H9 (cell line): Measurements from ENCODE around the gene GSC2. TPM values are rescaled to one million over a fixed set of nuclear protein-coding genes. Genes with fewer than 3 reads are reported as not detected.

Experiments used
- DNase-seq: peaks from one replicate; pipeline ENCODE4 v3.0.0-alpha.2; 2017
- H2AFZ ChIP-seq: one replicate; pipeline ENCODE4 v1.6.1; 2013; ENCODE audit warnings: mild to moderate bottlenecking, low read length, control low read depth, moderate library complexity
- H2AK5ac ChIP-seq: 2 replicates; pipeline ENCODE4 v1.6.1; 2013; ENCODE audit warnings: low read length, control low read depth, mixed read lengths; ENCODE audit not compliant: insufficient read length
- H2BK120ac ChIP-seq: one replicate; pipeline ENCODE4 v1.6.1; 2013; ENCODE audit warnings: low read depth, mild to moderate bottlenecking, low read length, control low read depth, inconsistent platforms; ENCODE audit not compliant: poor library complexity, severe bottlenecking
- H2BK12ac ChIP-seq: 2 replicates; pipeline ENCODE4 v1.6.1; 2013; ENCODE audit warnings: low read length, control low read depth, mixed read lengths, low read depth; ENCODE audit not compliant: insufficient read length
- H2BK15ac ChIP-seq: 2 replicates; pipeline ENCODE4 v1.6.1; 2013; ENCODE audit warnings: low read depth, low read length, control low read depth
- H2BK20ac ChIP-seq: one replicate; pipeline ENCODE4 v1.6.1; 2013; ENCODE audit warnings: low read depth, mild to moderate bottlenecking, low read length, control low read depth, inconsistent platforms; ENCODE audit not compliant: poor library complexity, severe bottlenecking
- H2BK5ac ChIP-seq: 2 replicates; pipeline ENCODE4 v1.6.1; 2013; ENCODE audit warnings: low read length, control low read depth, mixed read lengths; ENCODE audit not compliant: insufficient read length
- H3K14ac ChIP-seq: 2 replicates; pipeline ENCODE4 v1.6.1; 2013; ENCODE audit warnings: low read length, control low read depth; ENCODE audit not compliant: insufficient read depth
- H3K18ac ChIP-seq: 2 replicates; pipeline ENCODE4 v1.6.1; 2013; ENCODE audit warnings: low read depth, mild to moderate bottlenecking, mixed read lengths, low read length, control low read depth; ENCODE audit not compliant: insufficient read length
- H3K23ac ChIP-seq: 2 replicates; pipeline ENCODE4 v1.6.1; 2013; ENCODE audit warnings: low read length, control low read depth, mixed read lengths, low read depth; ENCODE audit not compliant: insufficient read length
- H3K23me2 ChIP-seq: 2 replicates; pipeline ENCODE4 v1.6.1; 2013; ENCODE audit warnings: low read depth, mild to moderate bottlenecking, mixed read lengths, low read length, control low read depth; ENCODE audit not compliant: insufficient read length, poor library complexity, severe bottlenecking
- H3K27ac ChIP-seq: 2 replicates; pipeline ENCODE4 v1.5.1; 2013; ENCODE audit warnings: low read length, control low read depth, mixed read lengths, low read depth; ENCODE audit not compliant: insufficient read length
- H3K27me3 ChIP-seq: 2 replicates; pipeline ENCODE4 v1.6.1; 2013; ENCODE audit warnings: low read length, control low read depth, inconsistent platforms; ENCODE audit not compliant: insufficient read depth
- H3K4ac ChIP-seq: 2 replicates; pipeline ENCODE4 v1.6.1; 2013; ENCODE audit warnings: low read depth, mild to moderate bottlenecking, control low read depth, inconsistent platforms, low read length, moderate library complexity
- H3K4me1 ChIP-seq: 2 replicates; pipeline ENCODE4 v1.6.1; 2013; ENCODE audit warnings: low read length, control low read depth, inconsistent platforms; ENCODE audit not compliant: insufficient read depth
- H3K4me2 ChIP-seq: 2 replicates; pipeline ENCODE4 v1.6.1; 2013; ENCODE audit warnings: low read length, control low read depth, mixed read lengths; ENCODE audit not compliant: insufficient read length, insufficient read depth
- H3K56ac ChIP-seq: 2 replicates; pipeline ENCODE4 v1.6.1; 2013; ENCODE audit warnings: low read depth, mild to moderate bottlenecking, mixed read lengths, low read length, control low read depth; ENCODE audit not compliant: insufficient read length
- H3K79me1 ChIP-seq: 2 replicates; pipeline ENCODE4 v1.6.1; 2013; ENCODE audit warnings: low read depth, mild to moderate bottlenecking, moderate library complexity, low read length, control low read depth, inconsistent platforms; ENCODE audit not compliant: insufficient read depth, poor library complexity, severe bottlenecking
- H3K79me2 ChIP-seq: 2 replicates; pipeline ENCODE4 v1.6.1; 2013; ENCODE audit warnings: low read length, control low read depth, inconsistent platforms; ENCODE audit not compliant: insufficient read depth
- H3K9ac ChIP-seq: 2 replicates; pipeline ENCODE4 v1.6.1; 2013; ENCODE audit warnings: low read length, control low read depth, mixed read lengths; ENCODE audit not compliant: insufficient read length; ENCODE audit errors: extremely low read depth
- H3K9me3 ChIP-seq: one replicate; pipeline ENCODE4 v1.6.1; 2013; ENCODE audit warnings: low read depth, low read length, inconsistent platforms; ENCODE audit not compliant: control insufficient read depth
- H3T11ph ChIP-seq: one replicate; pipeline ENCODE4 v1.6.1; 2013; ENCODE audit warnings: mild to moderate bottlenecking, low read length, control low read depth, inconsistent platforms
- H4K20me1 ChIP-seq: one replicate; pipeline ENCODE4 v1.6.1; 2013; ENCODE audit not compliant: control insufficient read depth, insufficient read length, insufficient read depth
- H4K5ac ChIP-seq: 2 replicates; pipeline ENCODE4 v1.6.1; 2013; ENCODE audit warnings: low read depth, mild to moderate bottlenecking, mixed read lengths, low read length, control low read depth; ENCODE audit not compliant: insufficient read length
- H4K8ac ChIP-seq: replicated peaks from 2 replicates; pipeline ENCODE4 v1.6.1; 2013; ENCODE audit warnings: low read length, control low read depth, mixed read lengths, low read depth; ENCODE audit not compliant: insufficient read length
- H4K91ac ChIP-seq: 2 replicates; pipeline ENCODE4 v1.6.1; 2013; ENCODE audit warnings: low read depth, mild to moderate bottlenecking, moderate library complexity, mixed read lengths, low read length, control low read depth; ENCODE audit not compliant: insufficient read length
- H3K27ac Mint-ChIP-seq, 3 experiments: 2 replicates in 2 of 3; 3 replicates in 1 of 3; pipeline ENCODE4 v1.8.0; 2020 to 2021; ENCODE audit warnings: mixed read lengths in 3 of 3, mild to moderate bottlenecking in 1 of 3, moderate library complexity in 1 of 3
- H3K27me3 Mint-ChIP-seq: 2 replicates; pipeline ENCODE4 v1.8.0; 2021; ENCODE audit warnings: low read depth, mild to moderate bottlenecking, moderate library complexity, mixed read lengths
- H3K36me3 Mint-ChIP-seq, 3 experiments: 2 replicates in 2 of 3; 3 replicates in 1 of 3; pipeline ENCODE4 v1.8.0; 2020 to 2021; ENCODE audit warnings: low read depth in 3 of 3, mixed read lengths in 3 of 3; ENCODE audit not compliant: insufficient read depth in 1 of 3
- H3K4me1 Mint-ChIP-seq, 2 experiments: 2 replicates each; pipeline ENCODE4 v1.8.0; 2020; ENCODE audit warnings: mixed read lengths in 2 of 2
- H3K4me3 Mint-ChIP-seq, 2 experiments: 2 replicates in 1 of 2; 3 replicates in 1 of 2; pipeline ENCODE4 v1.8.0; 2020 to 2021; ENCODE audit warnings: mild to moderate bottlenecking in 2 of 2, mixed read lengths in 2 of 2, moderate library complexity in 1 of 2
- H3K9me3 Mint-ChIP-seq, 2 experiments: 2 replicates in 1 of 2; 3 replicates in 1 of 2; pipeline ENCODE4 v1.8.0; 2020; ENCODE audit warnings: mild to moderate bottlenecking in 2 of 2, mixed read lengths in 2 of 2, moderate library complexity in 1 of 2
- WGBS: extraction: QIAGEN DNeasy Blood & Tissue Kit; methylation state at CpG from one replicate; pipeline ENCODE4 v1.1.7; 2013; ENCODE audit warnings: missing lambda C conversion rate, low lambda C conversion rate, mixed read lengths; ENCODE audit not compliant: insufficient read length; ENCODE audit errors: extremely low coverage; 5-methylcytosine and 5-hydroxymethylcytosine counted together
- total RNA-seq: library from RNA; stranded (reverse); gene quantifications from 2 replicates; pipeline ENCODE4 v1.2.1, GENCODE V29; 2021
- TF ChIP-seq, protein P1 (sequence below): fragments of 200-600 bp; sonication (generic); conservative IDR thresholded peaks from 3 replicates; pipeline ENCODE4 v1.8.0; 2021; ENCODE audit warnings: antibody characterized with exemption, mild to moderate bottlenecking

GSC2 gene
- total RNA-seq, 1 experiment from 2014 or later, result 0.22 TPM

DNA sequence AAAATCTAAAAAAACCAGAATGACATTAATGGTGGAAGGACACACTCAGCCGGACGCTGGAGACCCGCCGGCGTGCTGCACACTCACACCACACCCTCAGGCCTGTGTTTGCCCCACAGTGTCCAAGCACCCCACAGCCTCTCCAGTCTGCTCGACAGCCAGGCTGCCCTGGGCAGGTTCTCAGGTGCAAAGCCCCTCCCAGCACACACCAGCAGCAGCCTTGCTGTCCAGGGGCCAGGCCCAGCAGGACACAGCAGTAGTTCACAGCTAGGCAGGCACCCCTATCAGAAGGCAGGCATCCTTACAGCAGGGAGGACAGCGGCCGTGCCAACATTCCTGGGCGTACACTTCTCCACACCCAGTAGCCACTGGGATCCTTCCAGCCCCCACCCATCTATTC is 30.1 kb upstream of the GSC2 start:
- H3K4me2 ChIP-seq, result no peak overlapping the region
- H4K20me1 ChIP-seq, result peaks cover 2% of the 10 kb centered on the region
- H3K18ac ChIP-seq, result no peak overlapping the region
- no peak overlapping the region for H3T11ph ChIP-seq
- no peak overlapping the region for H3K23ac ChIP-seq
- no CpG with 5 or more reads among the region's 9 CpGs for WGBS
- H3K79me1 ChIP-seq, result no peaks in the 10 kb centered on the region
- no peak overlapping the region for H3K14ac ChIP-seq
- no peaks in the 10 kb centered on the region for H3K27me3 ChIP-seq
- H2BK5ac ChIP-seq, result no peak overlapping the region
- H3K9me3 ChIP-seq, result no peaks in the 10 kb centered on the region
- no peak overlapping the region for H3K27ac ChIP-seq
- Mint-ChIP-seq H3K4me3 (no peak overlapping the region), H3K27me3 (no peaks in the 10 kb centered on the region), H3K36me3 (peaks cover 0 to 15% (median 5%) of the 10 kb centered on the region in 3 experiments; a peak in 4 of 7 replicates), H3K27ac (no peak overlapping the region), H3K4me1 (peaks cover 25 to 27% of the 10 kb centered on the region in 2 experiments), H3K9me3 (no peaks in the 10 kb centered on the region)
- H3K9ac ChIP-seq, result no peak overlapping the region
- H2BK20ac ChIP-seq, result no peak overlapping the region
- peaks cover 5% of the 10 kb centered on the region for H3K23me2 ChIP-seq
- H3K4ac ChIP-seq, result no peak overlapping the region
- H3K79me2 ChIP-seq, result no peaks in the 10 kb centered on the region
- TF ChIP-seq, protein P1, sequence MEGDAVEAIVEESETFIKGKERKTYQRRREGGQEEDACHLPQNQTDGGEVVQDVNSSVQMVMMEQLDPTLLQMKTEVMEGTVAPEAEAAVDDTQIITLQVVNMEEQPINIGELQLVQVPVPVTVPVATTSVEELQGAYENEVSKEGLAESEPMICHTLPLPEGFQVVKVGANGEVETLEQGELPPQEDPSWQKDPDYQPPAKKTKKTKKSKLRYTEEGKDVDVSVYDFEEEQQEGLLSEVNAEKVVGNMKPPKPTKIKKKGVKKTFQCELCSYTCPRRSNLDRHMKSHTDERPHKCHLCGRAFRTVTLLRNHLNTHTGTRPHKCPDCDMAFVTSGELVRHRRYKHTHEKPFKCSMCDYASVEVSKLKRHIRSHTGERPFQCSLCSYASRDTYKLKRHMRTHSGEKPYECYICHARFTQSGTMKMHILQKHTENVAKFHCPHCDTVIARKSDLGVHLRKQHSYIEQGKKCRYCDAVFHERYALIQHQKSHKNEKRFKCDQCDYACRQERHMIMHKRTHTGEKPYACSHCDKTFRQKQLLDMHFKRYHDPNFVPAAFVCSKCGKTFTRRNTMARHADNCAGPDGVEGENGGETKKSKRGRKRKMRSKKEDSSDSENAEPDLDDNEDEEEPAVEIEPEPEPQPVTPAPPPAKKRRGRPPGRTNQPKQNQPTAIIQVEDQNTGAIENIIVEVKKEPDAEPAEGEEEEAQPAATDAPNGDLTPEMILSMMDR, result no peak
- H2AK5ac ChIP-seq, result no peak overlapping the region
- no peak overlapping the region for H2BK15ac ChIP-seq
- H2BK120ac ChIP-seq, result no peak overlapping the region
- H4K8ac ChIP-seq, result no peak overlapping the region
- no peak overlapping the region for H2BK12ac ChIP-seq
- H4K5ac ChIP-seq, result no peak overlapping the region
- no peak overlapping the region for H3K56ac ChIP-seq
- H3K4me1 ChIP-seq, result no peaks in the 10 kb centered on the region; the same call in 1 of the 2 replicates
- H2AFZ ChIP-seq, result no peak overlapping the region
- no peak overlapping the region for H4K91ac ChIP-seq
- no peak for DNase-seq
